GM18511 (cell line): ENCODE data around the gene SEZ6L.

Experiments used
- ATAC-seq: cut with Tn5 transposase; IDR thresholded peaks from one replicate; pipeline ENCODE4 v1.9.1; 2021; ENCODE audit warnings: mild to moderate bottlenecking, moderate library complexity; ENCODE audit not compliant: unreplicated experiment

The SEZ6L gene

DNA sequence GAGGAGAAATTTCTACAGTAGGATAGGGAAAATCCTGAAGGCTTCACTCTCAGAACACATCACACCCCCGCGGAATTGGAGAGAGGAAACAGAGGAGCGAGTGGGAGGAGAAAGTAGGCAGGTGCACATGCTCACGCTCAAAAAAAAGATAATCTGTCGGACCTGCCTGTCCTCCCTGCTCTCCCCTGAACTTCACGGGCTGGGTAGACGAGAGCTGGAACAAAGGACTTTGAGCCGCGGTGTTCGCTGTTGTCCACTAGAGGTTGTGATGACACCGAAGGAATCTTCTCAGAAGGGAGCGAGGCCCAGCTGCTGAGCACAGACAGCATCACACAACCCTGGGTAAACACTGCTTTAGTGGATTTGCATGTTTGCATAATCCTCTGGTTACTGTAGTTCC, 5.0 kb downstream of the SEZ6L start:
- ATAC-seq, result no peak

DNA sequence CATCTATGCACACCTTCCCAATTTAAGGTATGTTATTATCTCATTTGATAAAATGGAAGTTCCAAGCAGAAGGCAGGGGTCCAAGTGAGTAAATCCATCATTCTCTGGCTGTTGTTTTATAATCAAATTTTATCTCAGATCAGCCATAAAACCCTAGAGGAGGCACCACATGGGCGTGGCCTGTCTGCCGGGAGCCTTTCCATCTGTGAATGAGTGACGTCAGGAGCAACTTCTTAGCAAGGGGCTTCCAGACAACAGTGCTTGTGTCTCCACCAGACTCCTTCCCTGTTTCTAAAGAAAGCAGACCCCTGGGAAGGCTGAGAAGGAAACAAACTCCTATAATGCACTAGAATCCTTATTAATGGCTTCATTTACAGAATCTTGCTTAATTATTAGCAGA, 13.5 kb downstream of the SEZ6L start:
- ATAC-seq, result no peak

DNA sequence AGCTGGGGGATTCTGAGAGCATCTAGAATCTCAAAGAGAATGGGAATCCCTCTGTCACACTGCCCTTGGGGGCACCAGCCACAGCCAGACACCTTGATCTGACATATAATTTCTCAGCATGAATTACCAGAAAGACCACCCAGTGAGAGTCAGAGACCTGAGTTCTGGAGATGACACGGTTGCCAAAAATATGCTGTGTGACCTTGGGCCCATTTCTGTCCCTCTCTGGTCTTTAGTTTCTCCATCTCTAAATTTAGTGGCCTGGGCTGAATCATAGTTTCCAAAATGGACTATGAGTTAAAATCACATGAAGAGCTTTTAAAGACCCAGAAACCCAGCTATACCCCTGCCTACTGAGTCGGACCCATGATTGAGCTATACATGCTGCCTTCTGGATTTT, 15.9 kb downstream of the SEZ6L start:
- no peak for ATAC-seq

DNA sequence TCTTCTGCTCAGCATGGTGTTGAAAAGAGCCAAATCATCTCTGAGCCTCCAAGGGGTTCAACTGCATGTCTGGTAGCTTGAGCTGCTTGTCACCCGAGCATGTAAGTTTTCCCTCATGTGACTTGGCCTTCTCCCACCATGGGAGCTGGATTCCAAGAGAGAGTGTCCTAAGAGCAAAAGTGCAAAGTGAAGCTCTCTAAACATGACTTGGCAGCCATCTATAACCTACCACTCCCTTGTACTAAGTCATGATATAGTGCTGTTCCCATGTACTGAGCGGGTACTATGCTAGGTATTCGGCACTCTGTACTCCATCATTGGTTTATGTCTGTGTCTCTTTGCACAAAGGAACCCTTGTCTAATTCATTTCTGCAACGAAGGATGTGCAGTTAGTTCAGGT, 19.1 kb downstream of the SEZ6L start:
- no peak for ATAC-seq

DNA sequence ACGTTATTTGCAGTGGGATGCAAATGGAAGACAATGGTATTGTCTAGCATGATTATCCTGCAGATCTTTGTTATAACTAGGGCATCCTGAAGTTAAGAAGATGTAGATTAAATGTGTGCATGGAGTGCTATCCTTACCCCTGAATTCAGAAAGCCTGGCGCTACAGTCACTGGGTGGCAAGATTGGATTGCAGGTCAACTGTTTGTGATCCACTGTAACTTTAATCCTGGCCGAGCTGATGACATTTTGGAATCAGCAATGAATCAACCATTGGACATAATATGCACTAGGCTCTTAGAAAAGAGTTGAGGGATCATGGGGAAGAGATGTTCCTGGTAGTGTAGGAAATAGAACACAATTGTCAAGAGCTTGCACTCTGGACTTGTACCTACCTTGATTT, 25.1 kb downstream of the SEZ6L start:
- ATAC-seq, result no peak

DNA sequence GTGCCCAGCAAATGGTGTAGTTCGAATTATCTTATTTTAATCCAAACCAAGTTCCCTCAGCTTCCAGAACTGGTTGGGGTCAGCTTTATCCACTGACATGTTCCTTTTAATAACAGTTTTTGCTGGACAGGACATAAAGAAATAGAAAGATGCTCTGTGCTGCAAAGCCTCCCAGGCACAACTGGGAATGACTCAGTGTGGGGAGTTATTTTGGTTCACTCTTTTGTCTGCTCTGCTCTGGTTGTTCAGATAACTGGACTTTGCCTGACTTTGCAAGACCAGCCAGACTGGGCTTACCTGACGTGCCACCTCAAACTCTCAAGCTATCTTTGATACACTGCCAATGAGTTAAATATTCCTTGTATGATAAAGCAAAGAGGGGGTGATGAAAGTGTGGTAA, 25.6 kb downstream of the SEZ6L start:
- ATAC-seq, result no peak

DNA sequence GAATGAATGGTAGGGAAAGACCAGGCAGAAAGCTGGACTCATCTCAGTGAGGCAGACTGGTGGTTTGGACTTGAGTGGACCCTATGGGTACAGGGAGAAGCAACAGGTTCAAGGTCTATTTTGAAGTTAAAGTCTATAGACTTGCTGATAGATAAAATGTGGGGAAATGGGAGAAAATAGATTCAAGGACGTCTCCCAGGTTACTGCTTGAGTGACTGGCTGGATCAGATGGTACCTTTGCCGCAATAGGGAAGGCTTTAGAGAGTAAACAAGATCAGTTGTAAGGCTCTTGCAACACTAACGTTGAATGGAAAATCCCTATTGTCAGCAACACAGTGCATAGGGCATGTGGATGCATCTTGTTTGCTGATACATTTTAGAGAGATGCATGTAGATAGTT, 27.4 kb downstream of the SEZ6L start:
- ATAC-seq, result no peak

DNA sequence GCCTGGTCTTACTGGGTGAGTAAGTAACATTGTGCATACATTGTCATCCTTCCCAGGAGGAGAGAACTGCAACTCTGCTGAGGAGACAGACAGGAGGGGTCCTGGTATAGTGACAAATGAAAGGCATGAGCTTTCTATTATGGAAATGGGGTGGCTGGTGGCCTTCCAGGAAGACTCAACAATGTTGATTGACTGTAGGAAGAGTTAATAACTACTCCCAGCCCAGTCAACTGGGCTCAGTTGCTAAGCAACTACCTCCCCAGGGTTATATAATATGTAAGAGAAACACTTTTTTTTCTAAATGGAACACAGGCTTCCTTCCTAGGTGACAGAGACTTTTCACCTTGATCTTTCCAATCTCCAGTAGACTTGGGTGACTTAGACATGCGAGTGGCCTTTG, 28.2 kb downstream of the SEZ6L start:
- no peak for ATAC-seq

DNA sequence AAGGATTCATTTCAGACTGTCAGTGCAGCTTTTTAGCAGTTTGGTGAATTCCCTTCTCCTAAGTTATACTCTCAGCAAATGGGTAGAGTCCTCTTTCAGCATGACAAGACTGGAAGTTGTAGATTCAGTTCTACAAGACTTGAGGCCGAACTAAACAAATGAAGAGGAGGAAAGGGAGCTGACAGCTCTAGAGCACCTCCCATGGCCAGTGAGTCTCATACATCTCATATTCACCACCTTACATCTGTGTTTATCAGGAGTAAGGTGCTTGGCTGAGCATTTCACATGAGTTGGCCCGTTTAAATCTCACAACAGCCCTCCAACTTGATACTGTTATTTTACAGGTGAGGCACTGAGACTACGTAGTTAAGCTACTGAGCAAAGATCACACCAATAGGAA, 30.4 kb downstream of the SEZ6L start:
- no peak for ATAC-seq

DNA sequence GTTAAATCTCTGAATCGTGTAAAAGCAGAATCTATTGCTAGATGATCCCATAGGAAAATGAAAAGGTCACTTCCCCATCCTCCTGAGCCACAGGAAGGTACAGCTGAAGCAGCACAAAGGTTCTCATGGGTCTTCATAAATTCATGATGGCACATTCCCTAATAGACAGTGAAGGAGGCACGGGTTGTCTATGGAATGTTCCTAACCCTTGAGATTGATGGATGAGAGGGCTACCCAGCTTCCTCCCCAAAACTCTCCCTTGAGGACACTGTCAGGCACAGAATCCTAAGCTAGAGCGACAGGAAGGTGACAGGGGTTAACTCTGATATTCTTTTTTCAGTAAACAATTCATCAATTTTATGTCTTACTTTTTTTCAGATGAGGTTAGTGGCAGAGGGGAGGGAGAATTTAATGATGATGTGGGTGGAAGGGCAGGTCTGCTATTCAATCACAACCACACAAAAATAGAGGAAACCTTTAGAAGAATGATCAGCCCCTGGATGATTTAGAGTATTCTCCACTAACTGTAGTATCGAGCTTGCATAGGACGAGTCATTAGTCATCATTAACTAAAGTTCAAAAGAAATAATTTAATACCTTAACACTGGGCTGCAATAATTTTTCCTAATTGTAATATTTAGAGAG, 33.1 kb downstream of the SEZ6L start:
- ATAC-seq, result no peak

DNA sequence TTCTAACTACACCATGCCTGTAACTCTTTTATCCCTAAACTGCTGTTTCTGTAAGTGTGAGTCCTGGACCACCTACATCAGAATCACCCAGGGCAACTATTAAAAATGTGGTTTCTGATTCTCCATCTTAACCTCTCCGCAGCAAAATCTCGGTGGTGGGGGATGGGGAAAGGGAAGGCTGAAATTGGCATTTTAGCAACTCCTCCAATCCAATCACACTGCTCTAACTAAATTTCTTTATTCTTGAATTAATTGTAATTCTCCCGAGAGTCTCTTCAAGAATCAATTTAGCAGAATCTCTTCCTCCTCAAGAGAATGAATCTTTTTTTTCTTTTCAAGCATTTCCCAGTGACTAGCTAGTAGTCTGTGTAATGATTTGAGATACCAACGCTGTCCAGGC, 36.2 kb downstream of the SEZ6L start:
- no peak for ATAC-seq

DNA sequence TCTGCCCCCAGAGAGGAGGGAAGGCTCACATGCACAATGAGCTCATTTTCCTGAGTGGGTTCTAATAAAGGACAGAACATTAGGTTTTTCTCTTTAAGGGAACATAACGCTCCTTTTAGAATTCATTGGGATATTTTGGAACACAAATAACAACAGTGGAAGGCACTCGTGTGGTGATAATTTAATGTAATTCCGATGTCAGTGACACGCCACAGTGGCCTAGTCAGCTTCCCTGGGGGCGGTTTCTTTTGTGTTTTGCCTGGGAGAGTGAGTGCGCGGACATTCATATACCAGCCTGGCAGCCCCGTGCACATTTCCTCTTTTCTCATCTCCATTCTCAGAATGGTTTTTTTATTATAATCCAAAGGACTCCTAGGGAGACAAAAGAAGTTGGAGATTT, 41.1 kb downstream of the SEZ6L start:
- ATAC-seq, result no peak

DNA sequence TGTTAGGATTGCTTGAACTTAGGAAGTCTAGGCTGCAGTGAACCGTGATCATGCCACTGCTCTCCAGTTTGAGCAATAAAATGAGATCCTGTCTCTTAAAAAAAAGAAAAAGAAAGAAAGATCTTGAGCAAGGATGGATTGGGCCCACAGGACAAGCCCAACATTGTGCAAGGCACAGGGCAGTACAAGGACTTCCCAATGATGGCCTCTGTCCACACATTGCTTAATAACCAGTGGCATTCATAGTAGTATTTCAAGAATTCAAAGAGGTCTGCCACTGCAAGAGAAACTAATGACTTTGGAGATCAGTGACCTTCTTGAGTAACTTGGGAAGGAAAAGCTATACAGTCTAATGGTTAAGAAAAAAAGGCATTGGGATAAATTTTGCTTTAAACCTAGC, 44.6 kb downstream of the SEZ6L start:
- no peak for ATAC-seq

DNA sequence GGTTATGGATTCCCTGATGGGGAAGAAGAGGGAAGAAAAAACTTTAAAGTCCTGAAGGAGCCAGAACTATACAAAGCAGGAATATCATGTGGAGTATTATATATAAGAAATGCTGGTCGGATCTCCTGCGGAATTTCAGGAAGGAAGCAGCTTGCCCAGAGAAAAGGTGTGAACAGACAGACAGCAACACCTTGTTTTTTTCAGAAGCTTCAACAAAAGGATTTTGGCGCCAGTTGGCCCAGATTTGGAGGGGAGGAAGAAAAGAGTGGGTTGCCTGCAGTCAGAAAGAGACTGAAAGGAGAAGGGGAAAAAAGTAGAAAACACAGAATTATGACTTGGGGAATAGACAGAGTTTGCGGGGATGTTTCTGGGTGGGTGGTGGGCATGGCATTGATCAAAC, 45.2 kb downstream of the SEZ6L start:
- ATAC-seq, result no peak

DNA sequence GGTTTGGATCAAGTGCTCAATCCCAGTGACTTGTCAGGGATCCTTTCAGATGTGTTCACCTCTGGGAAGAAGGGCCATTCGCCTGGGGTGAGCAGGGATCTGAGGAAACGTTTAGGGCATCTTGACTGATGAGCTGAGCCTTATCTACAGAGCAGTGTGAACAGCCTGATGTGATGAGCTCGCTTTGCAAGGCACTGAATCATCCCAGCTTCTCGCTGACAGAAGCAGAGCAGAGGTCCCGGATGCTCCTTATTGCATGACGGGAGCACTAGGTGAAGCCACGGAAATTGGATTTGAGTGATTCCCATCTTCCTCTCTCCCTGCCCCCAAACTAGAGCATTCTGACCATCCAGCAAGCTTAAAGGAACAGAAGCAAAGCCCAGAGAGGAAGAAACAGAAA, 46.5 kb downstream of the SEZ6L start:
- ATAC-seq, result no peak

DNA sequence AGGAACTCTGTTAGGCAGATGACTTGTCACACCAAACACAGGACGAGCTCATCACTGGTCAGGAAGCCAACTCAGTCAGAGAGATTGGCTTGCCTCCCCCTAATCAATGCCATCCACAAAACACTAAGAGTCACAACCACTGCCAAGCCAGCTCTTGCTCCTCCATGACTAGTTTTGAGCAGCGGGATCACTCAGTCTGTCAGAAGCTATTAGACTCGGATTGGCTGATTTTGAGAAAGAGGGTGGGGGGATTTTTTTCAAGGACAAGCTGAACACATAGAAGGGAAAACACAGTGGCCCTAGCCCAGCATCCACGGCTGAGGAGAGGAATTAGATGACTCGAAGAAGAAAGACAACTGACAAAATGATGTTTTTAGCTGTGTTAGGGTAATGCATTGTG, 55.9 kb downstream of the SEZ6L start:
- no peak for ATAC-seq

DNA sequence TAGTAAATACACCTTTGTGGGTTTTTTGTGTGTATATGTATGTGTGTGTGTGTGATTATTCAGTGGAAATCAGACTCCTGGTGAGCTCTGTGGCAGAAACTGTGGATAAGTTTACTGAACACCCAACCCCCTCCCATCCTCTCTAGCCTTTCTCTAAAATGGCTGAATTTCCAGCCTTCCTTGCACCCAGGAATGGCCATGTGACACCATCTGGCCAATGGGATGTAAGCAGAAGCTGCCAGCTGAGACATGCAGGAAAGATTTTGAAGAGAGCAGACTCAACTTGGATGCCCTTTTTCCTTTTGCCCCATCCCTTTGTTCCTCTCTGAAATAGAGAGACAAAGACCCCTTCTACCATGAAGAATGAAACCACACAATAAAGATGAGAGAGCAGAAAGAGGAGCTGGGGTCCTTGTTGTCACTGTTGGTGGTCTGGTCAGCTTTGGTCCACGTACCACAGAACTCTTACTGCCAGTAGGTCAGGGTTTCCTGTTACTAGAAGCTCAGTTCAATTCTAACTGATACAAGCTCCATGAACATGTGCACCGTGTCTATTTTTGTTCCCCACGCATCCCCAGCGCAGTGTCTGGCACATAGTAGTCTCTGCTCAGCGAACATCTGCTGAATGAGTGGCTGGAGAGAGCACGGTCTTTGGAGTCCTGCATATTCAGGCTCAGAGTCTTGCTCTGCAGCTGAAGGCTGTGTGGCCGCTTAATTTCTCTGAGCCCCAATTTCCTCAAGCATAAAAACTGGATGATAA, 57.5 kb downstream of the SEZ6L start:
- ATAC-seq, result no peak

DNA sequence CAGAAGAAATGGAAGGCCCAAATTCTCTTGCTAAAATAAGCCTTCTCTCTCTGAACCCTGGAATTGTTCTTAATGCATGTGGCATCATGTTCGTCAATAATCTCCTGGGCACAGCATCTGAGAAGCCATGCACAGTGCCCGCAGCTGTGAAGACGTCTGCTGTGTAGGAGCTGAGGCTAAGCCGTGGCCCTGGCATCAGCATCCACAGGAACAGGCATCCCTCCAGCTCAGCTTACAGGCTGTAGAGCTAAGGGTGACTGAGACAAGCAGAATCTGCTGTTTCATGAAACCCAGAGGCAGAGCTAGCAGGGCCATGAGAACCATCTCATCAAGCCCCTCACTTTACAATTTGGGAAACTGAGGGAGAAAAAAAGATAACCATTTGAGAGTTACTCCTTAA, 60.6 kb downstream of the SEZ6L start:
- no peak for ATAC-seq

DNA sequence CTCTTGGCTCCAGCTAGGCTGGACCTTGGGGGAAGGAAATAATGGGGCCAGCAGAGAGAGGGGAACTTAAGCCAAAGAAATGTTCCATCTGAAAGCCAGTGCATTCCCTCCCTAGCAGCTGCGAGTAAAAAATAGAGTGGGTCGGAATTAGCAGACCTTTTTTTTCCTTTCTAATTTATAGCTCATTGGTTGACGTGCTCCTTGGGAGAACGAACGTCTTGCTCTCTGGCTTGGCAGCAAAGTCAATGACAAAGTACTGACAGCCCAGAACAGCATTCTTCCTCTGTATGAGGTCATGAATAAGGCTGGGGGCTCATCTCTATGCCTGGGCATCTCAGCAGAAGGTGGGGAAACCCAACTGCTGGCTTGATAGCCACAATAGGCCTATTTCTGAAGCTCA, 65.0 kb downstream of the SEZ6L start:
- ATAC-seq, result no peak

DNA sequence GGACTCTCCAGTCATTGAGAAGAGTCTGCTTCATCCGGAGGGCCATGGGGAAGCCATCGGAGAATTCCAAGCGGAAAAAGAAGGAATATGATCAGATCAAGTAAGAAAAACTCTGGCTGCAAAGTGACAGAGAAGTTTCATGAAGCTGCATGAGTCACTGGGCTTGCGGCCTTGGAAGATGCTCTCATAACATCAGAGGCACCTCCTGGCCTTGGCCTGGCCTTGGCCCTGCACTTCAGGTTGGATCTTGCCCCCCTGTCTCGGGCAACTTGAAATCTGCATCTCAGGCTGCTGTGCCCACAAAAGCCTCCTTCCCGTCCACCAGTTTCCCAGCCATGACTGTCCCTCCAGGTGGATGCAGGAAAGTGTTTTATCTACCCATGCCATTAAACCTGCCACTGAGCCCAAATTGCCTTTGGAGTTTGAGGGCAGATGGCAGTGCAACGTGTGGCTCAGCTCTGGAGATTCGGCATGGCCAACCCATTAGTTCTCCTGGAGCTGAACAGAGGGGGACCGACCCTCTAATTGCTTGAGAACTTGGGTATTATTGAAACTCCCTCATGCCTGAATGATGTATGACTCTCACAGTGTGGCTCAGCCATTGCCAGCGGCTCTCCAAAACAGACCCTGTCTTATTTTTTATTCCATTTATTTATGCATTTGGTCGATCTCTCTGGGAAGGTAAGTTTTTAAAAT, 66.7 kb downstream of the SEZ6L start:
- no peak for ATAC-seq

DNA sequence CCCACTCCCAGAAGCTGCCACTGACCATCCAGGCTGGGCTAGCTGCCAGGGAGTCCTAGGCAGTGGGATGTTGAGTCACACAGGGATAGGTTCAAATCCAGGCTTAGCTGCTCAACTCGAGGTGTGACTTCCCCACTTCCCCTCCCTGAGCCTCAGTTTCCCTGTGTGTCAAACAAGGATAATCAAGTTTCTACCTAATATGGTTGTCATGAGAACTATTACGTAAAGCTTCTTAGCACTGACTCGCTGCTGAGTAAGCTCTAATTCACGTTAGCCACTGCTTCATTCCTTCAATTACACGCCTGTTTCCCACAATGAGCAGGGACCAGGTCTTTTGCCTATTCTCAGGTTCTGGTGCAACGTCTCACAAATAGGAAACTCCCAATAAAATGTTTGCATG, 67.7 kb downstream of the SEZ6L start:
- ATAC-seq, result no peak

DNA sequence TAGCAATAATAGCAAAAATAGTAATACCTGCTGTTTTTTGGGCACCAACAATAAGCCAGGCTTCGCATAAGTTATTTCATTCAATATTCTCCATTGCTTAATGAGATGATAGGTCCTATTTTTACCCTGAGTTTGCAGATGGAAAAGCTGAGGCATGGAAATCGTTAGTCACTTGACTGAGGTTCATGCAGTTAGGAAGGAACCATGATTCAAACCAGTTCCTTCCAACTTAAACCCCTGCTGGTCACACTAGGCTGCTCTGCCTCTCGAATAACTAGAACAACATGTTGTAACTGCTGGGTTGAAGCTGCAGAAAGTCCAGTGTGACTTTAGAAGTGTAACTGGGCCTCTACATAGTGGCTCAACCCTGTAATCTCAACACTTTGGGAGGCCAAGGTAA, 69.3 kb downstream of the SEZ6L start:
- no peak for ATAC-seq
